Measurements from ENCODE around the gene MOSPD3. TPM values are rescaled to one million over a fixed set of nuclear protein-coding genes. Genes with fewer than 3 reads are reported as not detected.

Gene MOSPD3
- total RNA-seq, 1 donor from 2014 or later, result 10.5 TPM

- CTCF ChIA-PET, result no interaction called here
- intact Hi-C loops (cut with micrococcal nuclease), result no loop called here
- peaks cover 9% of the 10 kb centered on the region for H3K4me1 Mint-ChIP-seq
- H3K36me3 Mint-ChIP-seq (ENCODE audit: low read depth), result no peaks in the 10 kb centered on the region
- no peak for TF ChIP-seq CTCF (IDR thresholded peaks at IDR 0.05)
- H3K9me3 Mint-ChIP-seq, result no peaks in the 10 kb centered on the region
- no peak for ATAC-seq (ENCODE audit: low read depth)
- POLR2A ChIA-PET, result no interaction called here
- H3K27me3 Mint-ChIP-seq, result peaks cover 11% of the 10 kb centered on the region
- no peak for DNase-seq
- no peak overlapping the region for H3K27ac Mint-ChIP-seq
- no peak overlapping the region for H3K4me3 Mint-ChIP-seq
These were observed 28.4 kb downstream of the MOSPD3 start for GRCh38 chr7:100640517-100641440.

GRCh38 chr7:100641463-100641859, 29.1 kb downstream of the MOSPD3 start, which contains the start of gene TFR2:
Gene TFR2, minus strand, starts transcription at chr7:100641552. Its CDS starts 43 bp downstream, at chr7:100641509.
- peaks cover 9% of the 10 kb centered on the region for H3K4me1 Mint-ChIP-seq
- ATAC-seq (ENCODE audit: low read depth) (no peak), DNase-seq (no peak)
- no peak for TF ChIP-seq CTCF (IDR thresholded peaks at IDR 0.05)
- no peak within 1 kb of the TSS for H3K27ac Mint-ChIP-seq
- no peak within 1 kb of the TSS for H3K4me3 Mint-ChIP-seq
- intact Hi-C loops (cut with micrococcal nuclease), result no loop called here
- H3K9me3 Mint-ChIP-seq, result no peaks in the 10 kb centered on the region
- ChIA-PET CTCF (no interaction called here), POLR2A (interaction anchor here (0.5 kb wide), 1 partner anchor 276 kb away, joined by 3 read pairs; no protein-coding TSS in a partner anchor)
- peaks cover 17% of the 10 kb centered on the region for H3K27me3 Mint-ChIP-seq
- H3K36me3 Mint-ChIP-seq (ENCODE audit: low read depth), result no peaks in the 10 kb centered on the region

- ChIA-PET CTCF (no interaction called here), POLR2A (interaction anchor here (0.5 kb wide), 2 partner anchors 59 to 277 kb away, joined by 3 to 10 read pairs; no protein-coding TSS in a partner anchor)
- intact Hi-C loops (cut with micrococcal nuclease), result no loop called here
- H3K4me3 Mint-ChIP-seq, result no peak overlapping the region
- H3K4me1 Mint-ChIP-seq, result peaks cover 9% of the 10 kb centered on the region
- H3K36me3 Mint-ChIP-seq (ENCODE audit: low read depth), result no peaks in the 10 kb centered on the region
- peaks cover 17% of the 10 kb centered on the region for H3K27me3 Mint-ChIP-seq
- no peak for DNase-seq
- ATAC-seq (ENCODE audit: low read depth), result peak; percentile 28
- H3K9me3 Mint-ChIP-seq, result no peaks in the 10 kb centered on the region
- H3K27ac Mint-ChIP-seq, result no peak overlapping the region
- TF ChIP-seq CTCF (IDR thresholded peaks at IDR 0.05), result no peak
These were observed 29.7 kb downstream of the MOSPD3 start for GRCh38 chr7:100641860-100642533.

GRCh38 chr7:100642534-100642907, 30.2 kb downstream of the MOSPD3 start:
- ATAC-seq (ENCODE audit: low read depth) (peak; percentile 93), DNase-seq (peak; percentile 34)
- CTCF ChIA-PET, result no interaction called here
- no peak for TF ChIP-seq CTCF (IDR thresholded peaks at IDR 0.05)
- Mint-ChIP-seq H3K27ac (no peak overlapping the region), H3K9me3 (no peaks in the 10 kb centered on the region), H3K4me1 (peaks cover 9% of the 10 kb centered on the region), H3K4me3 (no peak overlapping the region), H3K27me3 (peaks cover 19% of the 10 kb centered on the region), H3K36me3 (ENCODE audit: low read depth) (no peaks in the 10 kb centered on the region)
- POLR2A ChIA-PET, result interaction anchor here (0.5 kb wide), 1 partner anchor 58 kb away, joined by 10 read pairs; no protein-coding TSS in a partner anchor
- intact Hi-C loops (cut with micrococcal nuclease), result no loop called here

Measured in activated B cell treated with CpG ODN at 0.5 μM for 24 hours (primary cell).